Small intestine (tissue), 7 donors: ENCODE data around the gene DPEP3. TPM values are rescaled to one million over a fixed set of nuclear protein-coding genes. Genes with fewer than 3 reads are reported as not detected.
A peak's percentile ranks its signal among the peaks of the same experiment; 100 is the strongest.

Experiments
- DNase-seq, 2 donors: peaks; one replicate each; pipeline versions ENCODE4 v3.0.0 to v3.0.0-alpha.2; 2013
- FAIRE-seq: peaks from 2 replicates; lab custom pipeline; 2012; peaks lifted over from hg19 to GRCh38; lab: Jason Lieb, UNC
- H3K27ac ChIP-seq, 3 donors: one replicate each; pipeline ENCODE4 v1.5.1; 2013; ENCODE audit warnings: low read length in 2 of 3, mild to moderate bottlenecking in 2 of 3, control low read depth in 1 of 3, inconsistent platforms in 1 of 3, low read depth in 1 of 3, moderate library complexity in 1 of 3
- H3K27me3 ChIP-seq, 3 donors: one replicate each; pipeline ENCODE4 v1.6.1; 2013; ENCODE audit warnings: low read length in 3 of 3, inconsistent platforms in 1 of 3; ENCODE audit not compliant: control insufficient read depth in 3 of 3, insufficient read depth in 3 of 3
- H3K36me3 ChIP-seq, 3 donors: one replicate each; pipeline ENCODE4 v1.6.1; 2013; ENCODE audit warnings: low read length in 3 of 3, inconsistent platforms in 1 of 3, low read depth in 1 of 3, mild to moderate bottlenecking in 1 of 3, moderate library complexity in 1 of 3; ENCODE audit not compliant: control insufficient read depth in 3 of 3, insufficient read depth in 2 of 3
- H3K4me1 ChIP-seq, 3 donors: one replicate each; pipeline ENCODE4 v1.6.1; 2013; ENCODE audit warnings: low read length in 2 of 3, inconsistent platforms in 1 of 3, low read depth in 1 of 3, mild to moderate bottlenecking in 1 of 3, moderate library complexity in 1 of 3; ENCODE audit not compliant: control insufficient read depth in 3 of 3, insufficient read depth in 2 of 3
- H3K4me3 ChIP-seq, 3 donors: one replicate each; pipeline ENCODE4 v1.5.1; 2013; ENCODE audit warnings: low read length in 3 of 3, control low read depth in 1 of 3, inconsistent platforms in 1 of 3, low read depth in 1 of 3, mild to moderate bottlenecking in 1 of 3, moderate library complexity in 1 of 3
- H3K9me3 ChIP-seq, 2 donors: one replicate each; pipeline ENCODE4 v1.6.1; 2013; ENCODE audit warnings: low read depth in 1 of 2, low read length in 1 of 2; ENCODE audit not compliant: control insufficient read depth in 2 of 2, insufficient read depth in 1 of 2
- WGBS, 3 donors: extraction: QIAGEN DNeasy Blood & Tissue Kit; methylation state at CpG; one replicate each; pipeline ENCODE4 v1.1.7; 2013; 5-methylcytosine and 5-hydroxymethylcytosine counted together
- polyA plus RNA-seq, 4 donors: library from polyadenylated mRNA; stranded (reverse) in 3 of 4; unstranded in 1 of 4; fragments of 200-250 nt in 3 of 4; fragments of 120-200 nt in 1 of 4; gene quantifications; one replicate each; pipeline versions ENCODE4 v1.2.1 to v1.2.3, GENCODE V29; 2013
- donor health status: healthy with polysubstance abuse.
- donor health status: control.
- donor health status: control.
- donor health status: Bipolar disorder and iron deficiency.
- donor health status: healthy.

Gene DPEP3
- polyA plus RNA-seq, 4 donors, result 0.06 to 0.27 (median 0.10) TPM; not detected in 1

DNA sequence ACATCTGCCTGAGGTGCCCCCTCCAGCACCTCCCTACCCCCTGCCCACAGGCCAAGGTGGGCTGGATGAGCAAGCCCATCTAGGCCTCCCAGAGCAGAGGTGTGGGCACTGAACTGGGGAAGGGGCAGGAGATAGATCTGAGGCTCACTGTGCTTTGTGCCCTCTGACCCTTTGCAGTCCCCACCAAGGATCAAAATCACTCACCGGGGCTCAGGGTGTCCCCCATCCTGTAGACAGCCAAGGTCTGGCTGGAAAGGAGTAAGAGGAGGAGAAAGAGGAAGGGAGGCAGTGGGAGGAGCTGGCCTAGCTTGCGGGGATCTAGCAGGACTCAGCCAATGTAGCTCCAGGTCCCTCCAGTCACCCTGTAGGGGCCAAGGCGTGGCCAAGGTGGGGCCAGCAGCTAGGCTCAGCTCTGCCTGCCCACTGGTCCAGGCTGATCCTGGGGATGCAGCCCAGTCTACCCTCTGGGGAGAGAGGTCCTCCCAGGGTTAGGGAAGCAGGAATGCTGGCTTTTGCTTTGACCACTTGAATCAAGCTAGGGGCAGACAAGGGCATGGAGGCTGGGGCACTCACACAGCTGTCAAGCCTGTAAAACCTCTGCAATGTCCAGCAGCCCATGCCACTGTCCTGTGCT, 13.6 kb downstream of the DPEP3 start:
- no peaks in the 10 kb centered on the region for H3K9me3 ChIP-seq
- peaks cover 0 to 5% (median 3%) of the 10 kb centered on the region in 3 donors for H3K27me3 ChIP-seq
- peaks cover 0 to 35% (median 0%) of the 10 kb centered on the region in 3 donors for H3K36me3 ChIP-seq
- no peak for DNase-seq
- 63 to 83% (median 77%) methylated on average over 3 of the region's 3 CpGs for whole genome bisulfite sequencing, 3 donors
- H3K27ac ChIP-seq, result peak overlapping the region in 1 of 3 donors; percentile 14
- FAIRE-seq, result no peak
- peaks cover 0 to 31% (median 0%) of the 10 kb centered on the region in 3 donors for H3K4me1 ChIP-seq
- peak overlapping the region in 1 of 3 donors; percentile 64 for H3K4me3 ChIP-seq

- Histone ChIP-seq H3K27me3 (peaks cover 0 to 5% (median 3%) of the 10 kb centered on the region in 3 donors), H3K27ac (peak overlapping the region in 1 of 3 donors; percentile 15), H3K36me3 (peaks cover 0 to 42% (median 0%) of the 10 kb centered on the region in 3 donors), H3K4me1 (peaks cover 0 to 31% (median 0%) of the 10 kb centered on the region in 3 donors), H3K4me3 (no peak overlapping the region), H3K9me3 (no peaks in the 10 kb centered on the region)
- DNase-seq, result no peak
- no peak for FAIRE-seq
- WGBS, 3 donors, result 76 to 92% (median 86%) methylated on average over 11 of the region's 11 CpGs
Observed at GRCh38 chr16:67965668-67966548, 14.4 kb downstream of the DPEP3 start.

GRCh38 chr16:67964477-67965131, 15.7 kb downstream of the DPEP3 start:
- WGBS, 3 donors, result 81 to 87% (median 86%) methylated on average over 6 of the region's 6 CpGs
- Histone ChIP-seq H3K4me3 (no peak overlapping the region), H3K9me3 (no peaks in the 10 kb centered on the region), H3K4me1 (peaks cover 0 to 31% (median 0%) of the 10 kb centered on the region in 3 donors), H3K36me3 (peaks cover 0 to 55% (median 0%) of the 10 kb centered on the region in 3 donors), H3K27me3 (peaks cover 0 to 3% (median 3%) of the 10 kb centered on the region in 3 donors), H3K27ac (no peak overlapping the region)
- no peak for FAIRE-seq
- DNase-seq, result no peak

DNA sequence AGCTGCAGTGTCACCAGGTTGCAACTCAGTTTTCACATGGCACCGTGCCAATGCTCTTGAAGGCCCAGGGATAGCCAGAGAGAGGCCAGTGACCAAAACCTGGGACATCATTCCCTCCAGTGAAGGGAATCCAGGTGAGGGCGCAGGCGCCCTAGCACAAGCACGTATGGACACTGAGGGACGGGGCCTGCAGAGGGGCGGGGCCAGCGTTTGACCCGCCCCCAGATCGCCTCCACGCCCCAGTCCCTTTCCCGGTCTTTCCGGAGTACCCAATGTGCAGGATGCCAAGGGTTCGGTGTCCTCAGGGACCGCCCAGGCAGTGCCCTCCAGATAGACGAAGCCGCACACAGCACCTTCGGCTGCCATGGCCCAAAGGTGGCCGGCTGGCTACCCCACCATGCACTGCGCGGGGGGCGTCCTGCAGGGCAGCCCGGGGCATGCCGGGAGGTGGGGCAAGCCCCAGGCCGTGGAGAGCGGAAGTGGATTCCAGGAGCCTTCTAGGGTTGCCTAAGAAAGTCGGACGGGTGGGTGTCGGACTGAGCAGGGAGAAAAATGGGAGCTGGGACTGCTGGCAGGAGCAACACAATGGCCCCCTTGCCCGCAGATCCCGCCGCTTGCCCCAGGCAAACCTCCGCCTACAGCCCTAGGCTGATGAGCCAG, 16.5 kb downstream of the DPEP3 start:
- Histone ChIP-seq H3K4me3 (peak overlapping the region in 1 of 3 donors; percentile 45), H3K36me3 (peaks cover 0 to 63% (median 0%) of the 10 kb centered on the region in 3 donors), H3K9me3 (no peaks in the 10 kb centered on the region), H3K27me3 (peaks cover 0 to 3% (median 0%) of the 10 kb centered on the region in 3 donors), H3K27ac (peak overlapping the region in 1 of 3 donors; percentile 8), H3K4me1 (peaks cover 0 to 31% (median 0%) of the 10 kb centered on the region in 3 donors)
- no peak for FAIRE-seq
- WGBS, 3 donors, result 43 to 62% (median 58%) methylated on average over 32 of the region's 32 CpGs
- DNase-seq, result peak; percentile 20 to 72

- no peak for DNase-seq
- H3K9me3 ChIP-seq, result no peaks in the 10 kb centered on the region
- H3K27me3 ChIP-seq, result peaks cover 0 to 3% (median 0%) of the 10 kb centered on the region in 3 donors
- FAIRE-seq, result no peak
- H3K4me1 ChIP-seq, result peaks cover 0 to 31% (median 0%) of the 10 kb centered on the region in 3 donors
- peaks cover 0 to 69% (median 0%) of the 10 kb centered on the region in 3 donors for H3K36me3 ChIP-seq
- H3K27ac ChIP-seq, result peak overlapping the region in 1 of 3 donors; percentile 8
- peak overlapping the region in 1 of 3 donors; percentile 45 for H3K4me3 ChIP-seq
- 68 to 86% (median 70%) methylated on average over 2 of the region's 2 CpGs for WGBS, 3 donors
Observed at GRCh38 chr16:67963292-67963661, 17.0 kb downstream of the DPEP3 start.

- Histone ChIP-seq H3K27me3 (no peaks in the 10 kb centered on the region), H3K27ac (peak overlapping the region in 1 of 3 donors; percentile 19), H3K4me1 (peaks cover 0 to 24% (median 0%) of the 10 kb centered on the region in 3 donors), H3K36me3 (peaks cover 0 to 78% (median 0%) of the 10 kb centered on the region in 3 donors), H3K4me3 (no peak overlapping the region), H3K9me3 (no peaks in the 10 kb centered on the region)
- DNase-seq (no peak), FAIRE-seq (no peak)
- 76 to 93% (median 83%) methylated on average over 8 of the region's 8 CpGs for WGBS, 3 donors
Observed at GRCh38 chr16:67962135-67962534, 18.2 kb downstream of the DPEP3 start.

DNA sequence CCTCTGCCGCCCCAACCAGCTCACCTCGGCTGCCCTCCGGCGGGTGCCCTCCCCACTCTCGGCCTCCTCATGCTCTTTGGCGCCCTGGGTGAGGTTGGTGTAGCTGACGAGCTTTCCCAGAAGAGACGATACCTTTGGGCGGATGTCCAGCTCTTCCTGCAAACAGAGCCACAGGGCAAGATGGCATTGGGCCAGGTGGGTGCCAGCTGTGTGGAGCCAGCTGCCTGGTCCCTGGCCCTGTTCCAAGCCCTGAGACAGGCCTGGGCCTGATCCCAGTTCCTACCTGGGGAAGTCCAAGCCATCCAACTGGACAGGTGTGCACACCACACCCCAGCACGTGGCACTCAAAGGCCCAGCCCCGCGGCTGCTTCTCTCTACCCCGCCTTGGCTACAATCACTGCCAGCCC, 18.7 kb downstream of the DPEP3 start:
- Histone ChIP-seq H3K27me3 (no peaks in the 10 kb centered on the region), H3K27ac (peak overlapping the region in 1 of 3 donors; percentile 45), H3K9me3 (no peaks in the 10 kb centered on the region), H3K4me3 (no peak overlapping the region), H3K36me3 (peaks cover 0 to 78% (median 0%) of the 10 kb centered on the region in 3 donors), H3K4me1 (peaks cover 0 to 19% (median 0%) of the 10 kb centered on the region in 3 donors)
- 17 to 62% (median 39%) methylated on average over 11 to 13 of the region's 13 CpGs for WGBS, 3 donors
- peak in 1 of 2 donors; percentile 74 for DNase-seq
- FAIRE-seq, result no peak
